ENCODE measurements around the gene NOLC1.

GRCh38 chr10:102185811-102186527, 33.8 kb downstream of the NOLC1 start:
- TF ChIP-seq RELA (CRISPR knock-in tag; IDR thresholded peaks at IDR 0.05; ENCODE audit: borderline replicate concordance) (no peak), TEAD4 (CRISPR knock-in tag; IDR thresholded peaks at IDR 0.05) (no peak), CTCF (IDR thresholded peaks at IDR 0.05) (no peak), JUN (CRISPR knock-in tag; IDR thresholded peaks at IDR 0.05) (no peak), ZNF671 (CRISPR knock-in tag; IDR thresholded peaks at IDR 0.05) (no peak), SMAD3 (CRISPR knock-in tag; IDR thresholded peaks at IDR 0.05; ENCODE audit: borderline replicate concordance) (no peak), GABPB1 (CRISPR knock-in tag; IDR thresholded peaks at IDR 0.05) (no peak), ESRRA (CRISPR knock-in tag; IDR thresholded peaks at IDR 0.05; ENCODE audit: borderline replicate concordance) (no peak), ZNF281 (CRISPR knock-in tag; IDR thresholded peaks at IDR 0.05) (no peak)
